ENCODE measurements around the gene PACSIN1.

GRCh38 chr6:34524499-34524898, 58.6 kb downstream of the PACSIN1 start:
- TF ChIP-seq CTCF (optimal IDR thresholded peaks at IDR 0.05 in 1 of 3, IDR thresholded peaks at IDR 0.05 in 1 of 3, conservative IDR thresholded peaks at IDR 0.05 in 1 of 3; ENCODE audit: extremely low read depth in 1 of 3, insufficient read depth in 2 of 3, low read length in 3 of 3) (no peak), EZH2 (IDR thresholded peaks at IDR 0.05; ENCODE audit: low read length) (no peak)

Data from keratinocyte (primary cell).